ENCODE data around the gene INTS3.

INTS3 gene

GRCh38 chr1:153789478-153790034, 61.7 kb downstream of the INTS3 start:
- H3K36me3 ChIP-seq (replicated peaks): no peaks in the 10 kb centered on the region
- H3K27me3 ChIP-seq (replicated peaks): no peaks in the 10 kb centered on the region
- in situ Hi-C loops (cut with HindIII; ENCODE audit: low pct_ligation_motif_present, low sequenced_read_pairs): no loop called here
- TF ChIP-seq CTCF (IDR thresholded peaks at IDR 0.05; ENCODE audit: low read depth, low read length, missing control alignments): no peak
- H3K27ac ChIP-seq: no peak overlapping the region
- no peak for DNase-seq
- no peak overlapping the region for H3K4me3 ChIP-seq (ENCODE audit: low read depth, low read length)

GRCh38 chr1:153790313-153790965, 62.6 kb downstream of the INTS3 start:
- no peaks in the 10 kb centered on the region for H3K27me3 ChIP-seq (replicated peaks)
- H3K27ac ChIP-seq: peak overlapping the region; percentile 43
- DNase-seq: peak; percentile 35
- no peak for TF ChIP-seq CTCF (IDR thresholded peaks at IDR 0.05; ENCODE audit: low read depth, low read length, missing control alignments)
- H3K36me3 ChIP-seq (replicated peaks): no peaks in the 10 kb centered on the region
- H3K4me3 ChIP-seq (ENCODE audit: low read depth, low read length): no peak overlapping the region
- in situ Hi-C loops (cut with HindIII; ENCODE audit: low pct_ligation_motif_present, low sequenced_read_pairs): no loop called here

GRCh38 chr1:153790966-153791647, 63.3 kb downstream of the INTS3 start:
- in situ Hi-C loops (cut with HindIII; ENCODE audit: low pct_ligation_motif_present, low sequenced_read_pairs): no loop called here
- no peaks in the 10 kb centered on the region for H3K27me3 ChIP-seq (replicated peaks)
- H3K27ac ChIP-seq: peak overlapping the region; percentile 43
- H3K36me3 ChIP-seq (replicated peaks): no peaks in the 10 kb centered on the region
- DNase-seq: peak; percentile 70
- no peak for TF ChIP-seq CTCF (IDR thresholded peaks at IDR 0.05; ENCODE audit: low read depth, low read length, missing control alignments)
- no peak overlapping the region for H3K4me3 ChIP-seq (ENCODE audit: low read depth, low read length)

- peak; percentile 69 for DNase-seq
- Histone ChIP-seq H3K36me3 (replicated peaks) (no peaks in the 10 kb centered on the region), H3K27ac (peak overlapping the region; percentile 22), H3K27me3 (replicated peaks) (no peaks in the 10 kb centered on the region), H3K4me3 (ENCODE audit: low read depth, low read length) (no peak overlapping the region)
- TF ChIP-seq CTCF (IDR thresholded peaks at IDR 0.05; ENCODE audit: low read depth, low read length, missing control alignments): peak; percentile 26
- in situ Hi-C loops (cut with HindIII; ENCODE audit: low pct_ligation_motif_present, low sequenced_read_pairs): no loop called here
Measured at GRCh38 chr1:153791648-153792253, 63.9 kb downstream of the INTS3 start.

GRCh38 chr1:153792631-153793041, 64.8 kb downstream of the INTS3 start:
- in situ Hi-C loops (cut with HindIII; ENCODE audit: low pct_ligation_motif_present, low sequenced_read_pairs): no loop called here
- TF ChIP-seq CTCF (IDR thresholded peaks at IDR 0.05; ENCODE audit: low read depth, low read length, missing control alignments): no peak
- DNase-seq: no peak
- H3K36me3 ChIP-seq (replicated peaks): no peaks in the 10 kb centered on the region
- no peak overlapping the region for H3K4me3 ChIP-seq (ENCODE audit: low read depth, low read length)
- no peak overlapping the region for H3K27ac ChIP-seq
- no peaks in the 10 kb centered on the region for H3K27me3 ChIP-seq (replicated peaks)

All from brain microvascular endothelial cell (primary cell).